Raji (cell line): ENCODE data around the gene CELA3B.

Experiments used
- POLR2A ChIP-seq: IDR thresholded peaks from 2 replicates; pipeline ENCODE4 v1.6.1; 2011; ENCODE audit warnings: low read depth, low read length, control low read depth; ENCODE audit not compliant: insufficient read depth

Gene CELA3B

GRCh38 chr1:21961337-21961736 is 15.5 kb upstream of the CELA3B start:
- TF ChIP-seq POLR2A: no peak

- TF ChIP-seq POLR2A: no peak
These were observed 15.0 kb upstream of the CELA3B start for GRCh38 chr1:21961799-21962198.

GRCh38 chr1:21963477-21964217 is 13.2 kb upstream of the CELA3B start:
- TF ChIP-seq POLR2A: no peak

GRCh38 chr1:21966247-21967000 is 10.4 kb upstream of the CELA3B start:
- no peak for TF ChIP-seq POLR2A

GRCh38 chr1:22001409-22001808 is 24.6 kb downstream of the CELA3B start, which contains the start of gene CELA3A:
Gene CELA3A, plus strand, starts transcription at chr1:22001657. Its CDS starts 18 bp downstream, at chr1:22001675.
- TF ChIP-seq POLR2A: no peak

- peak; percentile 77 for TF ChIP-seq POLR2A
These were observed 42.0 kb downstream of the CELA3B start for GRCh38 chr1:22018583-22019559.

- no peak for TF ChIP-seq POLR2A
These were observed 44.2 kb downstream of the CELA3B start for GRCh38 chr1:22021061-22021460.

- TF ChIP-seq POLR2A: no peak
These were observed 47.9 kb downstream of the CELA3B start for GRCh38 chr1:22024485-22025367.

- peak; percentile 85 for TF ChIP-seq POLR2A
These were observed 48.7 kb downstream of the CELA3B start for GRCh38 chr1:22025368-22026155.

- no peak for TF ChIP-seq POLR2A
These were observed 50.1 kb downstream of the CELA3B start for GRCh38 chr1:22026924-22027289.

- no peak for TF ChIP-seq POLR2A
These were observed 53.2 kb downstream of the CELA3B start for GRCh38 chr1:22030057-22030456.

GRCh38 chr1:22030473-22030872 is 53.7 kb downstream of the CELA3B start:
- no peak for TF ChIP-seq POLR2A

GRCh38 chr1:22031214-22031962 is 54.6 kb downstream of the CELA3B start:
- no peak for TF ChIP-seq POLR2A
